Head of caudate nucleus (tissue), 42 donors: ENCODE results near the gene PML.
"Not testable (repeated sequence)": the region's sequence is repeated elsewhere in the genome, so short reads cannot be mapped to it uniquely, and the experiment has no call there.

Experiments used
- DNase-seq, 42 donors: peaks; one replicate each; pipeline versions ENCODE4 v3.0.0 to v3.0.0-alpha.2; 2020 to 2021; ENCODE audit warnings: mixed read lengths in 7 of 42
- intact Hi-C: fragments of 100-400 bp; cut with DNase I; formaldehyde crosslinking; loops from one replicate; pipeline ENCODE4 v1.15.0; 2022

The PML gene

GRCh38 chr15:74064822-74065221 is 70.3 kb downstream of the PML start:
- peak in 4 of 42 donors; percentile 10 to 20 (median 19) for DNase-seq
- intact Hi-C loops, result not testable (repeated sequence)

DNA sequence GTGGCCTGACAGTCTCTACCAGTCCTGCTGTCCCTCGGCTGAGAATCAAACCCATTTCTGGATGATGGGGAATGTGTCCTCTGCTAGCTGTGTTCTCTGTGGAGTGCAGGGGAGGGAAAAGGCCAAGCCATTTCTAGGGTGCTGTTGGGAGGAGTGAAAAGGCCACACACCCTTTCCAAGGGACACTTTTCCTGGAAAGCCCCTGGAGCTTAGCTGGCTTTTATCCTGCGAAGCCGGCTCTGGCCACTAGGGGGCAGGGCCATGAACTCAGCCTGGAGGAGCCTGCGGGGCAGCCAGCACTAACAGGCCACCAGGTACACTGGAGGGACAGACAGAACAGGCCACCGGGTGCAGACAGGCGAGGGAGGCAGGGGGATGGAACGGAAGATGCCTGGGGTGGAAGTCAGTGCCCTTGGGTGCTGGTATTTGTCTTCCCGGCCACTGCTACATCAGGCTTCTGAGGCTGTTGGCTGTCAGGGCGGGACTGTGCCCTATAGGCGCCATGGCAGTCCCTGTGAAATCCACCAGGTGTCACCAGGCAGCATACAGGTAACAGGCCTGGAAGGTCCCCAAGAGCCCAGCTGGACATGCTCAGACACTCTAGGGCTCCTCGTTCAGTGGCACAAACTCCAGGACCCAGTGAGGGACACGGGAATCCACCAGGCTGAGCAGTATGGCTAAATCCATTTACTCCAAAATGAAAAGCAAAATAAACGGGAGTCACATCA is 71.3 kb downstream of the PML start:
- intact Hi-C loops, result not testable (repeated sequence)
- DNase-seq, result peak in 34 of 42 donors; percentile 15 to 78 (median 46)

DNA sequence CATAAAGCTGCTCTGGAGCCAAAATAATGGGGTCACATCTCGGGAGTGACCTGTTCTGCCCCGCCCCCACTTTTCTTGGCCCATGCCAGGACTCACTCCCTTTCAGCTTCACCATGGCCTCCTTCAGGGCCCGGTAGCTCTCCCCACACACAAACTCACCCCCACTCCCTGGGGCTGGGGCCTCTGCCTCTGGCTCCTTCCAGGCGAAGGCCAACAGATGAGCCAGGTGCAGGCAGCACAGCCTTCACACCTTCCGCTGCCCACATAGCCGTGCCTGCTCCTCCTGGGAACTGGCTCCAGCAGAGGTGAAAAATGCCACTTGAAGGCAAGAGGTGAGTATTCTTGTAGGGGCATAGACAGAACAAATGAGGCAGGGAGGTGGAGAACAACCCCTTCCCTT is 77.1 kb downstream of the PML start:
- peak in 1 of 42 donors; percentile 5 for DNase-seq
- intact Hi-C loops, result not testable (repeated sequence)

- intact Hi-C loops, result not testable (repeated sequence)
- peak in 1 of 42 donors; percentile 3 for DNase-seq
Measured at GRCh38 chr15:74072132-74072531, 77.6 kb downstream of the PML start.

GRCh38 chr15:74072614-74073337 is 78.3 kb downstream of the PML start:
- intact Hi-C loops, result not testable (repeated sequence)
- DNase-seq, result peak in 4 of 42 donors; percentile 13 to 42 (median 22)

DNA sequence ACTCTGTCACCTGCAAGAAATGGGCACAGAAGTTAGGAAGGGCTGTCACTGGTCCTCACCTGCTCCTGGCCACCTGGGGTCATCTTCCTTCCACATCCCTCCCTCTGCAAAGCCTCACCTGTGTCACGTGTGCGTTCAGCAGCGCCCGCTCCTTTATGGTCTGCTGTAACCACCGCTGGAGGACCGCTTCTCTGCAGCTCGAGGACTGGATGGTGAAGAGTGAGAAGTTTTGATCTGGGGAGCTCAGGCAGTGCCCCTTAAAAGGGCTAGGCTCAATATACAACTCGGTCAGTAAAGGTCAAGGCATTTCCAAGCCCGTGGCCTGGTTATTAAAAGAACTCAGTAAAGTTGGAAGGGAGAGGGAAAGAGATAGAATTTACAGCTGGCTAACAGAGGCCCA is 81.3 kb downstream of the PML start:
- intact Hi-C loops, DNase-seq: not testable (repeated sequence)

DNA sequence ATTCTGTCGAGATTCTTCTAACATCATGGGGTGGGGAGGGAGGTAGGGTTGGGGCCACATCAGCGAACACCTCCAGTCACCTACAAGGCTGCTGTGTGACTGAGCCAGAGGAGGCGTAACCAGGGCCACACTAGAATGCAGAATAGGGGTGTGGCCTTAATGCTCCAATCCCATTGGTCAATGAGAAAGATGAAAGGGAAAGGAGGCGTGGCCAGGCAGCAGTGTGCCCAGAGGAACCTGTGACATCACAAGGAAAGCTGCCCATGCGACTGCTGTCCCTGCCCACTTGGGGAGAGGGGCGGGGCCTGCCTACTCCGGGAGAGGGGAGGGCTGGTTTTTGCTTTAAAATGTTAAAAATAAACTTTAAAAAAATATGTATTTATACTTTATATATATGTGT is 87.9 kb downstream of the PML start, which contains the start of gene GOLGA6A:
Gene GOLGA6A (minus strand): TSS at position 101 of the 400 bp plus-strand sequence. CDS start 41 bp downstream, at position 60.
- intact Hi-C loops, DNase-seq: not testable (repeated sequence)

- DNase-seq, intact Hi-C loops: not testable (repeated sequence)
Measured at GRCh38 chr15:74094567-74094966, 100.1 kb downstream of the PML start.

- intact Hi-C loops, DNase-seq: not testable (repeated sequence)
Measured at GRCh38 chr15:74095610-74096009, 101.1 kb downstream of the PML start.

GRCh38 chr15:74096753-74097474 is 102.4 kb downstream of the PML start:
- DNase-seq, intact Hi-C loops: not testable (repeated sequence)
